Activated B cell treated with CpG ODN at 0.5 μM for 24 hours (primary cell): ENCODE data around the gene GMIP. TPM values are rescaled to one million over a fixed set of nuclear protein-coding genes. Genes with fewer than 3 reads are reported as not detected.

Source experiments
- ATAC-seq: fragments of 200-7000 bp; cut with Tn5 transposase; one replicate; pipeline ENCODE4 v1.10.0; 2021; ENCODE audit warnings: low read depth, mild to moderate bottlenecking, moderate library complexity
- CTCF ChIA-PET: fragments of 350-600 bp; sonication (Branson Sonifier 250); formaldehyde crosslinking; loops from one replicate; lab custom pipeline; 2021; ENCODE audit warnings: antibody characterized with exemption; lab: Charles Lee
- POLR2A ChIA-PET: fragments of 350-600 bp; sonication (Branson Sonifier 250); formaldehyde crosslinking; loops from one replicate; lab custom pipeline; 2021; ENCODE audit warnings: antibody characterized with exemption; lab: Charles Lee
- DNase-seq: peaks from one replicate; pipeline ENCODE4 v3.0.0; 2022
- H3K27ac Mint-ChIP-seq: one replicate; pipeline ENCODE4 v1.8.0; 2020; ENCODE audit warnings: mixed read lengths
- H3K27me3 Mint-ChIP-seq: one replicate; pipeline ENCODE4 v1.8.0; 2021; ENCODE audit warnings: mixed read lengths
- H3K36me3 Mint-ChIP-seq: one replicate; pipeline ENCODE4 v1.8.0; 2021; ENCODE audit warnings: low read depth, mixed read lengths
- H3K4me1 Mint-ChIP-seq: one replicate; pipeline ENCODE4 v1.8.0; 2021; ENCODE audit warnings: mixed read lengths
- H3K4me3 Mint-ChIP-seq: one replicate; pipeline ENCODE4 v1.8.0; 2020; ENCODE audit warnings: mild to moderate bottlenecking, mixed read lengths
- H3K9me3 Mint-ChIP-seq: one replicate; pipeline ENCODE4 v1.8.0; 2020; ENCODE audit warnings: mixed read lengths
- CTCF ChIP-seq: fragments of 200-600 bp; IDR thresholded peaks from one replicate; pipeline ENCODE4 v1.8.0; 2022; ENCODE audit warnings: antibody characterized with exemption, mild to moderate bottlenecking
- intact Hi-C: fragments of 100-400 bp; cut with micrococcal nuclease; formaldehyde crosslinking; loops from one replicate; pipeline ENCODE4 v1.15.1; 2024
- total RNA-seq: library from RNA; stranded (reverse); gene quantifications from 2 replicates; pipeline ENCODE4 v1.2.3, GENCODE V29; 2022

GMIP gene
- total RNA-seq, 1 donor from 2014 or later = 129 TPM

- intact Hi-C loops = no loop called here
- ATAC-seq = no peak
- TF ChIP-seq CTCF = no peak
- H3K36me3 Mint-ChIP-seq = peaks cover 81% of the 10 kb centered on the region
- peaks cover 19% of the 10 kb centered on the region for H3K4me1 Mint-ChIP-seq
- H3K27ac Mint-ChIP-seq = no peak overlapping the region
- ChIA-PET POLR2A (interaction anchor here (0.6 kb wide), 1 partner anchor 10 kb away, joined by 4 read pairs; no protein-coding TSS in a partner anchor), CTCF (no interaction called here)
- no peaks in the 10 kb centered on the region for H3K27me3 Mint-ChIP-seq
- H3K4me3 Mint-ChIP-seq = no peak overlapping the region
- no peaks in the 10 kb centered on the region for H3K9me3 Mint-ChIP-seq
- DNase-seq = no peak
Measured at GRCh38 chr19:19657397-19657783, 13.9 kb upstream of the GMIP start.

- Mint-ChIP-seq H3K36me3 (peaks cover 84% of the 10 kb centered on the region), H3K9me3 (no peaks in the 10 kb centered on the region), H3K4me3 (no peak overlapping the region), H3K4me1 (peaks cover 12% of the 10 kb centered on the region), H3K27ac (no peak overlapping the region), H3K27me3 (no peaks in the 10 kb centered on the region)
- DNase-seq (no peak), ATAC-seq (no peak)
- ChIA-PET CTCF (no interaction called here), POLR2A (no interaction called here)
- TF ChIP-seq CTCF = no peak
- intact Hi-C loops = no loop called here
Measured at GRCh38 chr19:19656451-19657396, 13.3 kb upstream of the GMIP start.

- POLR2A ChIA-PET = no interaction called here
- ATAC-seq (no peak), DNase-seq (no peak)
- peaks cover 86% of the 10 kb centered on the region for H3K36me3 Mint-ChIP-seq
- H3K4me3 Mint-ChIP-seq = no peak overlapping the region
- CTCF ChIA-PET = no interaction called here
- H3K27ac Mint-ChIP-seq = no peak overlapping the region
- peaks cover 4% of the 10 kb centered on the region for H3K4me1 Mint-ChIP-seq
- no peak for TF ChIP-seq CTCF
- intact Hi-C loops = no loop called here
- no peaks in the 10 kb centered on the region for H3K27me3 Mint-ChIP-seq
- H3K9me3 Mint-ChIP-seq = no peaks in the 10 kb centered on the region
Measured at GRCh38 chr19:19655641-19656343, 12.3 kb upstream of the GMIP start.

GRCh38 chr19:19655051-19655594, 11.7 kb upstream of the GMIP start:
- peaks cover 91% of the 10 kb centered on the region for H3K36me3 Mint-ChIP-seq
- ChIA-PET POLR2A (interaction anchor here (0.6 kb wide), 1 partner anchor 1556 kb away, joined by 5 read pairs; no protein-coding TSS in a partner anchor), CTCF (interaction anchor here (0.9 kb wide), 1 partner anchor 17 kb away, joined by 3 read pairs; no protein-coding TSS in a partner anchor)

More at GRCh38 chr19:19655051-19655594, 11.7 kb upstream of the GMIP start:
- intact Hi-C loops = no loop called here
- no peak overlapping the region for H3K27ac Mint-ChIP-seq
- ATAC-seq = no peak
- H3K4me3 Mint-ChIP-seq = no peak overlapping the region
- TF ChIP-seq CTCF = no peak
- peaks cover 4% of the 10 kb centered on the region for H3K4me1 Mint-ChIP-seq
- H3K27me3 Mint-ChIP-seq = no peaks in the 10 kb centered on the region
- DNase-seq = no peak
- H3K9me3 Mint-ChIP-seq = no peaks in the 10 kb centered on the region
